HL-60 (cell line): ENCODE measurements around the gene LRSAM1.

Source experiments
- DNase-seq, 2 experiments: peaks; one replicate each; pipeline ENCODE4 v3.0.0-alpha.2; 2010 to 2020; ENCODE audit warnings: low read depth in 1 of 2, low spot score in 1 of 2
- H3K27ac ChIP-seq: fragments of 250-450 bp; sonication (Bioruptor Pico); replicated peaks from 2 replicates; pipeline ENCODE4 v1.5.1; 2020; ENCODE audit warnings: mild to moderate bottlenecking, moderate library complexity
- H3K27me3 ChIP-seq: fragments of 250-450 bp; sonication (Bioruptor Pico); 2 replicates; pipeline ENCODE4 v1.5.1; 2021; ENCODE audit warnings: mild to moderate bottlenecking, moderate library complexity; ENCODE audit not compliant: insufficient read depth, poor library complexity, severe bottlenecking
- H3K4me3 ChIP-seq: replicated peaks from 2 replicates; pipeline ENCODE4 v1.5.1; 2011; ENCODE audit warnings: mild to moderate bottlenecking, control low read depth, low read length; ENCODE audit not compliant: insufficient read depth
- CTCF ChIP-seq: IDR thresholded peaks from one replicate; pipeline ENCODE4 v1.5.1; 2011; ENCODE audit warnings: low read length, control low read depth, inconsistent platforms; ENCODE audit not compliant: insufficient read depth
- GABPA ChIP-seq: IDR thresholded peaks from 2 replicates; pipeline ENCODE4 v1.6.1; 2012; ENCODE audit warnings: low read depth
- POLR2AphosphoS5 ChIP-seq: IDR thresholded peaks from 2 replicates; pipeline ENCODE4 v1.6.1; 2012; ENCODE audit warnings: low read depth
- REST ChIP-seq: IDR thresholded peaks from 2 replicates; pipeline ENCODE4 v1.6.1; 2012; ENCODE audit warnings: low read depth; ENCODE audit not compliant: insufficient replicate concordance
- SPI1 ChIP-seq: IDR thresholded peaks from 2 replicates; pipeline ENCODE4 v1.6.1; 2012; ENCODE audit warnings: low read depth, mild to moderate bottlenecking, borderline replicate concordance

The LRSAM1 gene

GRCh38 chr9:127534931-127535330 lies 83.6 kb downstream of the LRSAM1 start:
- no peak for DNase-seq
- Histone ChIP-seq H3K27me3 (no peaks in the 10 kb centered on the region), H3K4me3 (no peak overlapping the region), H3K27ac (no peak overlapping the region)
- TF ChIP-seq SPI1 (no peak), POLR2AphosphoS5 (no peak), REST (no peak), CTCF (no peak), GABPA (no peak)

GRCh38 chr9:127535396-127535795 lies 84.1 kb downstream of the LRSAM1 start:
- H3K4me3 ChIP-seq, result no peak overlapping the region
- no peak overlapping the region for H3K27ac ChIP-seq
- DNase-seq, result no peak
- H3K27me3 ChIP-seq, result no peaks in the 10 kb centered on the region
- TF ChIP-seq GABPA (no peak), CTCF (no peak), POLR2AphosphoS5 (no peak)

GRCh38 chr9:127535834-127536233 lies 84.5 kb downstream of the LRSAM1 start:
- Histone ChIP-seq H3K27me3 (no peaks in the 10 kb centered on the region), H3K27ac (no peak overlapping the region)
- TF ChIP-seq GABPA, result no peak
- no peak for TF ChIP-seq SPI1
- no peak for TF ChIP-seq POLR2AphosphoS5
- no peak for TF ChIP-seq REST

GRCh38 chr9:127536499-127536898 lies 85.2 kb downstream of the LRSAM1 start:
- no peak for TF ChIP-seq REST
- no peak for TF ChIP-seq SPI1
- no peak for TF ChIP-seq GABPA
- no peak for TF ChIP-seq CTCF
- no peak for TF ChIP-seq POLR2AphosphoS5
- H3K27ac ChIP-seq, result no peak overlapping the region
- H3K27me3 ChIP-seq, result no peaks in the 10 kb centered on the region
- H3K4me3 ChIP-seq, result no peak overlapping the region
- DNase-seq, result no peak

More at GRCh38 chr9:127535834-127536233, 84.5 kb downstream of the LRSAM1 start:
- no peak overlapping the region for H3K4me3 ChIP-seq
- DNase-seq, result no peak
